BLaER1 treated with 17β-estradiol and CSF1 and Interleukin-3, amounts not matched to agents 10 nM and 100 nM (cell line): ENCODE results near the gene MACC1.

ENCODE experiments used
- H3K27ac ChIP-seq, 11 experiments: shearing (Covaris generic); formaldehyde crosslinking; 2 replicates each; pipeline ENCODE4 v1.8.1; 2022
- H3K27me3 ChIP-seq, 11 experiments: shearing (Covaris generic); formaldehyde crosslinking; 2 replicates each; pipeline ENCODE4 v1.8.1; 2022
- H3K36me3 ChIP-seq, 11 experiments: shearing (Covaris generic); formaldehyde crosslinking; 2 replicates each; pipeline ENCODE4 v1.8.1; 2022
- H3K4me1 ChIP-seq, 10 experiments: shearing (Covaris generic); formaldehyde crosslinking; 2 replicates each; pipeline ENCODE4 v1.8.1; 2022
- H3K4me2 ChIP-seq, 11 experiments: shearing (Covaris generic); formaldehyde crosslinking; 2 replicates each; pipeline ENCODE4 v1.8.1; 2022
- H3K4me3 ChIP-seq, 10 experiments: shearing (Covaris generic); formaldehyde crosslinking; 2 replicates each; pipeline ENCODE4 v1.8.1; 2022
- H3K9ac ChIP-seq, 11 experiments: shearing (Covaris generic); formaldehyde crosslinking; 2 replicates each; pipeline ENCODE4 v1.8.1; 2022
- H3K9me3 ChIP-seq, 11 experiments: shearing (Covaris generic); formaldehyde crosslinking; replicated peaks in 1 of 11; 2 replicates each; pipeline ENCODE4 v1.8.1; 2022
- H4K20me1 ChIP-seq, 11 experiments: shearing (Covaris generic); formaldehyde crosslinking; 2 replicates each; pipeline ENCODE4 v1.8.1; 2022
- Cebpa-rat ChIP-seq, 11 experiments: shearing (Covaris generic); IDR thresholded peaks; 2 replicates each; pipeline ENCODE4 v1.8.1; 2022

Gene MACC1, protein sequence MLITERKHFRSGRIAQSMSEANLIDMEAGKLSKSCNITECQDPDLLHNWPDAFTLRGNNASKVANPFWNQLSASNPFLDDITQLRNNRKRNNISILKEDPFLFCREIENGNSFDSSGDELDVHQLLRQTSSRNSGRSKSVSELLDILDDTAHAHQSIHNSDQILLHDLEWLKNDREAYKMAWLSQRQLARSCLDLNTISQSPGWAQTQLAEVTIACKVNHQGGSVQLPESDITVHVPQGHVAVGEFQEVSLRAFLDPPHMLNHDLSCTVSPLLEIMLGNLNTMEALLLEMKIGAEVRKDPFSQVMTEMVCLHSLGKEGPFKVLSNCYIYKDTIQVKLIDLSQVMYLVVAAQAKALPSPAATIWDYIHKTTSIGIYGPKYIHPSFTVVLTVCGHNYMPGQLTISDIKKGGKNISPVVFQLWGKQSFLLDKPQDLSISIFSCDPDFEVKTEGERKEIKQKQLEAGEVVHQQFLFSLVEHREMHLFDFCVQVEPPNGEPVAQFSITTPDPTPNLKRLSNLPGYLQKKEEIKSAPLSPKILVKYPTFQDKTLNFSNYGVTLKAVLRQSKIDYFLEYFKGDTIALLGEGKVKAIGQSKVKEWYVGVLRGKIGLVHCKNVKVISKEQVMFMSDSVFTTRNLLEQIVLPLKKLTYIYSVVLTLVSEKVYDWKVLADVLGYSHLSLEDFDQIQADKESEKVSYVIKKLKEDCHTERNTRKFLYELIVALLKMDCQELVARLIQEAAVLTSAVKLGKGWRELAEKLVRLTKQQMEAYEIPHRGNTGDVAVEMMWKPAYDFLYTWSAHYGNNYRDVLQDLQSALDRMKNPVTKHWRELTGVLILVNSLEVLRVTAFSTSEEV

GRCh38 chr7:20217193-20217948 is at the start of gene MACC1:
Gene MACC1, minus strand, starts transcription at chr7:20217384. Its CDS starts 55,522 bp downstream, at chr7:20161862.
- Histone ChIP-seq H3K4me3 (no peak within 1 kb of the TSS), H3K27ac (peak within 1 kb of the TSS in 9 of 11 experiments; percentile 81 to 99 (median 89); a peak in 15 of 22 replicates), H3K36me3 (0 out of 22 replicates have a peak, but pooled peaks cover 0 to 4% (median 0%) of the 10 kb centered on the region in 11 experiments), H3K9ac (peak within 1 kb of the TSS in 3 of 11 experiments; percentile 37 to 92 (median 88); a peak in 5 of 22 replicates), H3K4me2 (peak within 1 kb of the TSS in 5 of 11 experiments; percentile 39 to 79 (median 57); a peak in 10 of 22 replicates), H3K9me3 (peaks cover 0 to 11% (median 0%) of the 10 kb centered on the region in 11 experiments; a peak in 5 of 22 replicates), H3K4me1 (peaks cover 23 to 87% (median 43%) of the 10 kb centered on the region in 10 experiments), H4K20me1 (no peaks in the 10 kb centered on the region), H3K27me3 (no peaks in the 10 kb centered on the region)
- TF ChIP-seq Cebpa-rat (IDR thresholded peaks at IDR 0.05), result no peak

DNA sequence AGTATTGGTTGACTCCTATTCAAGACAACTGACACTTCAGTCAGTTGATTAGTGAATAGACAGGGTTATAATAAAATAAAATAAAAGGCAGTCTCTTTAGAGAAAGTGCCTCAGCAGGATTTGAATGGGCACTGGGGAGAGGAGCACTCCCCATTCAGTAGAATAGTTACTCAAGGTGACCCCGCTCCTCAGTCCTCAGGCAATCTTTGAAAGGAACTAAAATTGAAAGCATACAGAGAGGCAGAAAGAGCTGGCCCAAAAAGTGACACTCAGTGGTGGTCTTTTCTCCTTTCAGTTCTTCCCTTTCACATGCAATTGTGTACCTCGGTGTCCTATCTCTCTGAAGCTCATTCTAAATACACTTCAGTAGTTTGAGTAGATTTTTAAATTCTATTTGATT is 47.4 kb upstream of the MACC1 start:
- Histone ChIP-seq H3K9me3 (peaks cover 0 to 5% (median 0%) of the 10 kb centered on the region in 11 experiments; a peak in 2 of 22 replicates), H3K9ac (no peak overlapping the region), H3K27me3 (no peaks in the 10 kb centered on the region), H3K4me2 (no peak overlapping the region), H4K20me1 (no peaks in the 10 kb centered on the region), H3K27ac (no peak overlapping the region), H3K4me1 (0 out of 20 replicates have a peak, but pooled peaks cover 0 to 5% (median 0%) of the 10 kb centered on the region in 10 experiments), H3K36me3 (no peaks in the 10 kb centered on the region), H3K4me3 (no peak overlapping the region)
- TF ChIP-seq Cebpa-rat (IDR thresholded peaks at IDR 0.05), result no peak

DNA sequence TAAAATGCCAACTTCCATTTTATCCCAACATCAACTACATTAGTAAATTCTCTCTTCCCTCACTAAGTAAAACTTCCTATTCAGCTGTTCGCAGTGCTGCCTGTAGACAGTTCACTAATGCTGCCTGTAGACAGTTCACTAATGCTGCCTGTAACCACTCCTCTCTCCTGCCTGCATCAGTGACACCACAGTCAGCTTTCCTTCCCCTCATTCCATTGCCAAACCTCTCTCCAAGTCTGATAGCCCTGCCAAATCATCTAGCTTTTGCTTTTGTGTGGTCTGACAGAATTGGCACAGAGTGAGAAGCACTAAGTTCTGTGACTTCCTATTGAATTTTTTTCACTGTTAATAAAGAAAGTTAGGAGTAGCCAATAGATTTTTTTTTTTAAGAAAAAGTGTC is 43.0 kb upstream of the MACC1 start:
- Histone ChIP-seq H4K20me1 (no peaks in the 10 kb centered on the region), H3K27ac (no peak overlapping the region), H3K27me3 (no peaks in the 10 kb centered on the region), H3K9ac (no peak overlapping the region), H3K4me1 (0 out of 20 replicates have a peak, but pooled peaks cover 0 to 5% (median 0%) of the 10 kb centered on the region in 10 experiments), H3K9me3 (no peaks in the 10 kb centered on the region), H3K4me2 (0 out of 22 replicates have a peak overlapping the region, but pooled peaks of 1 of the 11 experiments have one; percentile 15), H3K4me3 (no peak overlapping the region), H3K36me3 (no peaks in the 10 kb centered on the region)
- TF ChIP-seq Cebpa-rat (IDR thresholded peaks at IDR 0.05), result no peak

DNA sequence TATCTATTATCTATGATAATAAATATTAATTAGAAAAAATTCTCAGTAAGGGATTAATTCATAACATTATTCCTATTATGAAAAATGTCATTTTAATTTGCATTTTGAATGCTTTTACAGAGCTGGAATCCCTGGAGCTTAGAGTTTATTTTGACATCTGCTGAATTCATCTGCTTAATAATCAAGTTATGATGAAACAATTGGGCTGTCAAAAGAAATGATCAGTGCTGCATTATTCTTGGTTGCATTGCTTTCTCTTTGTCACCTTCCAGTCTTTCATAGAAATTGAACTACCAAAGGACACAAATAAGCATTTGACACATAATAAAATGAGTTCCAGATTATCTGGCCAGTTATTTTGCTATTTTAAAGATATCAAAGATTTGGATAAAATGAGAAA is 40.0 kb upstream of the MACC1 start:
- H3K36me3 ChIP-seq, result no peaks in the 10 kb centered on the region
- no peak overlapping the region for H3K4me2 ChIP-seq
- H4K20me1 ChIP-seq, result no peaks in the 10 kb centered on the region
- no peak overlapping the region for H3K9ac ChIP-seq
- H3K27ac ChIP-seq, result no peak overlapping the region
- no peak for TF ChIP-seq Cebpa-rat (IDR thresholded peaks at IDR 0.05)
- no peaks in the 10 kb centered on the region for H3K9me3 ChIP-seq
- H3K4me1 ChIP-seq, result 0 out of 20 replicates have a peak, but pooled peaks cover 0 to 5% (median 0%) of the 10 kb centered on the region in 10 experiments
- no peaks in the 10 kb centered on the region for H3K27me3 ChIP-seq
- H3K4me3 ChIP-seq, result no peak overlapping the region

DNA sequence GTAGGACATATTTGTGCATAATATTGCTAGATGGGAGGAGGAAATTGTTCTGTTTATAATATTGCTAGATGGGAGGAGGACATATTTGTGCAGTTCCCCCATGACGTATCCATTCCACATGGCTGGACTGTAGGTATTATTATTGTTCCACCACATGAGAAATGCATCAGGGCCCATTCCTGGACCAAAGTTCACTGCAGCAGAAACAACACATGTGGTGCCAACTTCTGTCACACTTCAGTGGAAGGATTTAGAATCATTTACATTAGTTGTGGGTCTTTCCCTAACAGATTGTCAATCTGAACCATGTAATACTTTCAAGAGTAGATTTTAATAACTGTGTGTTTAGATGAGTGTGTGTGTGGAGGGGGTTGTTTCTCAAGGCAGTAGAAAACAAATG is 32.7 kb upstream of the MACC1 start:
- Histone ChIP-seq H3K4me1 (peaks cover 0 to 6% (median 0%) of the 10 kb centered on the region in 10 experiments; a peak in 3 of 20 replicates), H4K20me1 (no peaks in the 10 kb centered on the region), H3K9ac (no peak overlapping the region), H3K4me2 (no peak overlapping the region), H3K9me3 (no peaks in the 10 kb centered on the region), H3K27me3 (no peaks in the 10 kb centered on the region), H3K27ac (no peak overlapping the region), H3K4me3 (no peak overlapping the region), H3K36me3 (no peaks in the 10 kb centered on the region)
- TF ChIP-seq Cebpa-rat (IDR thresholded peaks at IDR 0.05), result no peak

- Histone ChIP-seq H3K27ac (no peak overlapping the region), H3K27me3 (no peaks in the 10 kb centered on the region), H3K9ac (no peak overlapping the region), H3K4me1 (peaks cover 0 to 12% (median 0%) of the 10 kb centered on the region in 10 experiments; a peak in 4 of 20 replicates), H4K20me1 (no peaks in the 10 kb centered on the region), H3K36me3 (no peaks in the 10 kb centered on the region), H3K4me2 (no peak overlapping the region), H3K4me3 (no peak overlapping the region), H3K9me3 (no peaks in the 10 kb centered on the region)
- TF ChIP-seq Cebpa-rat (IDR thresholded peaks at IDR 0.05), result no peak
These were observed 32.2 kb upstream of the MACC1 start for GRCh38 chr7:20249376-20249775.

- H3K27me3 ChIP-seq, result no peaks in the 10 kb centered on the region
- H3K36me3 ChIP-seq, result no peaks in the 10 kb centered on the region
- no peak for TF ChIP-seq Cebpa-rat (IDR thresholded peaks at IDR 0.05)
- H3K4me2 ChIP-seq, result no peak overlapping the region
- no peaks in the 10 kb centered on the region for H3K9me3 ChIP-seq
- H3K27ac ChIP-seq, result no peak overlapping the region
- no peaks in the 10 kb centered on the region for H4K20me1 ChIP-seq
- H3K9ac ChIP-seq, result no peak overlapping the region
- peaks cover 0 to 16% (median 0%) of the 10 kb centered on the region in 10 experiments; a peak in 4 of 20 replicates for H3K4me1 ChIP-seq
- H3K4me3 ChIP-seq, result no peak overlapping the region
These were observed 29.1 kb upstream of the MACC1 start for GRCh38 chr7:20246236-20246635.

GRCh38 chr7:20244334-20245120 is 27.3 kb upstream of the MACC1 start:
- Histone ChIP-seq H3K9ac (no peak overlapping the region), H3K4me1 (peaks cover 0 to 21% (median 0%) of the 10 kb centered on the region in 10 experiments; a peak in 4 of 20 replicates), H3K9me3 (no peaks in the 10 kb centered on the region), H3K4me2 (peak overlapping the region in 2 of 11 experiments; percentile 23 to 34; a peak in 2 of 22 replicates), H4K20me1 (no peaks in the 10 kb centered on the region), H3K27me3 (no peaks in the 10 kb centered on the region), H3K36me3 (no peaks in the 10 kb centered on the region), H3K27ac (no peak overlapping the region), H3K4me3 (no peak overlapping the region)
- no peak for TF ChIP-seq Cebpa-rat (IDR thresholded peaks at IDR 0.05)
